HG02571 (cell line): ENCODE results near the gene PPP1R13L.
"Not testable (repeated sequence)": the region's sequence is repeated elsewhere in the genome, so short reads cannot be mapped to it uniquely, and the experiment has no call there.

Experiments used
- ATAC-seq: cut with Tn5 transposase; IDR thresholded peaks from one replicate; pipeline ENCODE4 v1.9.1; 2021; ENCODE audit warnings: mild to moderate bottlenecking, moderate library complexity; ENCODE audit not compliant: unreplicated experiment

Gene PPP1R13L

DNA sequence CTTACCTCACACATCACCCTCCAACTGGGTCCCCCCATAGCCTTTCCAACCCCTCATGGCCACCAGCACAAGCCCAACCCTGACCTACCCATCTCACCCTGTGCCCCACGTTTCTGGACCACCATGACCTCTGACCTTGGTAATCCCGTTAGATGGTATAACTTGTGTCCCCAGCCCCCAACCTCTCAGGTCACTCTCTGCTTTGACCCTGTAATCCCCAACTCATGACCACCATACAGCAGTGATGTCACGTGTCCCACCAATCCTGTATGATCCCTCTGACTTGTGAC is 55.8 kb downstream of the PPP1R13L start:
- ATAC-seq, result no peak

DNA sequence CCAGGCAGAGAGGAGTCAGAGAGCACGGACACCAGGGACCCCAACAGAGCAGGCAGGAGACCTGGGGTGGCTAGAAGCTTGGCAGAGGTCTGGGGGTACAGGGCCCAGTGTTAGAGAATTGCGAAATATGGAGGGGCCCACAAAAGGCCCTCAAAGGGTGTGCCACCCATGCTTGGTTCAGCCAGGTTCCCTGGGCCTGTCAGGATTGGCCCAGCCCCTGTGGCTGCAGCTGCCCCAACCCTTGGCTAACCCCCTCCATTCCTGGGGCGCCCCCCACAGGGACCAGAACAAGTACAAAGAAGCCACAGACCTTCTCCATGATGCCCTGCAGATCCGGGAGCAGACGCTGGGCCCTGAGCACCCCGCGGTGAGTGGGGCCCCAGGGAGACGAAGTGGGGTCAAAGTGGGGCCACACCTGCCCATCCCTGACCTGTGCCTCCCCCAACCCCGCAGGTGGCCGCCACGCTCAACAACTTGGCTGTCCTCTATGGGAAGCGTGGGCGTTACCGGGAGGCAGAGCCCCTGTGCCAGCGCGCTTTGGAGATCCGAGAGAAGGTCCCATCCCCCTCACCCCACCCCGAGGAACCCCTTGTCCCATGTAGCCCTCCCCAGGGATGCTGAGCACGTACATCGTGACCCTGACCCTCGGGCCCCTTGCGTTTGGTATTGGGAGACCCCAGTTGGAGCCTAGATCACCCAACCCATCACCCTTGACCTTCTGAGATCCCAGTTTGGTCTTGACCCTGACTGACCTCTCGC is 56.3 kb downstream of the PPP1R13L start:
- no peak for ATAC-seq

DNA sequence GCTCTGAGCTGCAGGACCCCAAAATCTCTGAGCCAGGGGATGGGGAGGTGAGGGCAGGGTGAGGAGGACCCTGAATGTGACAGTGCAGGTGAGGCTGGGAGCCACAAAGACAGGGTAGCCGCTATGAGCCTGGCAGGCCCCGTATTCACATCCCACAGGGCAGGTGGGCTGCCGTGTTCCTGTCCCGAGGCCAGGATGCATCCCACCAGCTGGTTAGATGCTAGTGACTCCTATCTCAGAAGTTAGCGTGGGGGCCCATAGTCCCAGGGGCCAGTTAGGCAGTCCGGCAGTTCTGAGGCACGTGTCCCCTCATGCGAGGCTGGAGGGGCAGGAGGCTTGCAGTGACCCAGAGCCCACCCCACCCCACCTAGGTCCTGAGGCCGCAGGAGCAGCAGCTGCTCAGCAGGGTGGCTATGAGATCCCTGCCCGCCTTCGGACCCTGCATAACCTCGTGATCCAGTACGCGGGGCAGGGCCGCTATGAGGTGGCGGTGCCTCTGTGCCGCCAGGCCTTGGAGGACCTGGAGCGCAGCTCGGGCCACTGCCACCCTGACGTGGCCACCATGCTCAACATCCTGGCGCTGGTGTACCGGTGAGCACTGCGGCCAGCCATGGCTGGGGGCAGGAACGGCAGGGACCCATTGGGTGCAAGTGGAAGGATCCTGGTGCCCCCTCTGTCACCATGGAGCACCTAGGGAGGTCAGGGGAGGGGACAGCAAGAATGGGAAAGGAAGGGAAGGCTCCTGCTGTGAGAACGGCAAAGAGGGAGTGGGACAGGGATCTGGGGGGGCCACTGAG is 57.1 kb downstream of the PPP1R13L start:
- ATAC-seq, result no peak

DNA sequence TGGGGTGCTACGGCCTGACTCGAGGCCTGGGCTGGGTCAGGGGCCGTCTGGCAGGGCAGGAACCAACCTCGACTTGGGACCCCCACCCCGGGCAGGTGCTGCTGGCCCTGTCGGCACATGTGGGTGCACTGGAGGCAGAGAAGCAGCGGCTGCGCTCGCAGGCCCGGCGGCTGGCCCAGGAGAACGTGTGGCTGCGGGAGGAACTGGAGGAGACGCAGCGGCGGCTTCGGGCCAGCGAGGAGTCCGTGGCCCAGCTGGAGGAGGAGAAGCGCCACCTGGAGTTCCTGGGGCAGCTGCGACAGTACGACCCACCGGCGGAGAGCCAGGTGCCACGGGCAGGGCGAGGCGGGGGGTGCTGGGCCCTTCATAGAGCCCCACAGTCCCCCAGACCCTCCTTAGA is 58.4 kb downstream of the PPP1R13L start:
- ATAC-seq, result no peak

DNA sequence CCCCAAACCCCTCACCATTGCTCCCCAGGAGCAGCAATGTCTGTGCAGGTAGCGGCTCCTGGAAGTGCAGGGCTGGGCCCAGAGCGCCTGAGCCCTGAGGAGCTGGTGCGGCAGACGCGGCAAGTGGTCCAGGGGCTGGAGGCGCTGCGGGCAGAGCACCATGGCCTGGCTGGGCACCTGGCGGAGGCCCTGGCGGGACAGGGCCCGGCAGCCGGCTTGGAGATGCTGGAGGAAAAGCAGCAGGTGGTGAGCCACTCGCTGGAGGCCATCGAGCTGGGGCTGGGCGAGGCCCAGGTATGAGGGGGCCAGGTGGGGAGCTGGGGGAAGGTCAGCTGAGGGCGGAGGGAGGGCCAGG is 59.4 kb downstream of the PPP1R13L start:
- ATAC-seq, result no peak

DNA sequence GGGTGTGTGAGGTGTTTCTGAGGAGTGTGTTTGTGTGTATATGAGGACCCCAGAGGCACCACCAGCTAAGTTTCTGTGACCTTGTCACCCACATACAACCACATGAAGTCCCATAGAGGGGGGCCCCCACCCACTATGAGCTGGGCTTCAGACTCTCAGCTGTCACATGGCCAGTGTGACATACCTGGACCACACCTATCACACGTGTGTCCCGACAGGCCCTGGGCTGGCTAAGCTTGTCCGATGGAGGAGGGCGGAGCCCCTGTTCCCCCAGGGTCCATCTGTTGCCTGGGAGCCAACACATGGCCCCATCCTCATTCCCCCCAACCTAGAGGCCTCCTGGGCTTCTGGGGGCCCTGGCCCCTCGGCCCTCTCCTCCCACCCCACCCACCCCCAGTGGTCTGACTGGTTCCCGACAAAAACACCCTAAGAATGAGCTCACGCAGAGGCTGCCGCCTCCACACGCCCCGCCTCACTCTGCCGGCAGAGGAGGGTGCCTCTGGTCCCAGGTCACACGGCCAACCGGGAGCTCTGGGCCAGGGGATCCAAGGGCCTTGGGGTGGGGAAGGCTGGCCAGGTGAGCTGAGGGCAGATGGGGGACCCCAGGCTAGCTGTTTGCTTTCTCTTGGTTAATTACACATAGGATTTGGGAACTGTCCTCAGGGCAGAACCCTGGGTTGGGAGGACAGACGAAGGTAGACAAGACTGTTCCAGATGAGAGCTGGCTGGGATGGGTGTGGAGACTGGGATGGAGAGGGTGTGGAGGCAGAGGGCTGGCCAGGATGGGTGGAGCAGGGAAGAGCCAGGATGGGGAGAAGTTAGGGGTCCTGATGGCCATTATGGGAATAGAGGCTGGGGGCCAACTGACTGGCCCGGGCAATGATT is 60.0 kb downstream of the PPP1R13L start:
- ATAC-seq, result no peak

DNA sequence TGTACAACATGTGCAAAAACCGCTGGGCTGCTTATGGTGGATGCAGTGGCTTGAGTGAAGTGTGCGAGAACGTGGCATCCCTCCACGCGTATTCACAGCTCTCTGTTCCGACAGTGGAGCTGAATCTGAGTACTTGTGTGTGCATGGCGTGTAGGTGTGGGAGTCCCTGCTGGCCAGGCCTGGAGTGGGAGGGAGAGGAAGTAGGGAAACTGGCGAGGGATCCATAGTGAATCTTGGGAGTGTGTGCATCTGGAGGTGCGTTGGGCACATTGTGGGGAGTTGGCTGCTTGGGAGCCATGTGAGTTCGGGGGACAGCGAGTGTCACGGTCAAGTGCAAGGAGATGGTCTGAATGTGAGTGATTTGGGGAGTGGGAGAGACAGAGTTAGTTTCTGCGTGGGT is 62.0 kb downstream of the PPP1R13L start:
- ATAC-seq, result no peak

DNA sequence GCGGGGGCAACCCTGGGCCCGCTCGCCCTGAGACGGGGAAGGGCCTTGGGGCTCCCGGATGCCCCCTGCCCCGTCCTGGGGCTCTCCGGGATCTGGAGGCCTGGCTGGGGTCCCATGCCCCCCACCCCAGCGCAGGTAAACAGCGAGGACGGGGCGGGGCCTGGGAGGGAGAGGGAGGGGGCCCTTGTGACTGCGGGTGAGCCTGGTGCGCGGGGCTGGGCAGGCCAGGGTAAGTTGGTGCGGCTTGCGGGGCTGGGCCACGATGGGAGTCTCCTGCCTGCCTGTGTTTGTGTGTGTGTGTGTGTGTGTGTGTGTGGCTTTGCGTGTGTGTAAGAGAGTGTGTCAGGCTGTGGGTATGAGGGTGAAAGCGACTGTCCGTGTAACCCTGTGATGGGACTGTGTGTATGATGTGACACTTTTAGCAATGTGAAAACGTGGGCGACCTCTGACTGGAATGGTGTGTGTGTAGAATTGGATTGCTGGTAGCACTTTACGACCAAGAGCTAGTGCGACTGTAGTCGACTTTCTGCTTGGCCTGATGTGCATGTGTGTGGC is 63.9 kb downstream of the PPP1R13L start:
- no peak for ATAC-seq

DNA sequence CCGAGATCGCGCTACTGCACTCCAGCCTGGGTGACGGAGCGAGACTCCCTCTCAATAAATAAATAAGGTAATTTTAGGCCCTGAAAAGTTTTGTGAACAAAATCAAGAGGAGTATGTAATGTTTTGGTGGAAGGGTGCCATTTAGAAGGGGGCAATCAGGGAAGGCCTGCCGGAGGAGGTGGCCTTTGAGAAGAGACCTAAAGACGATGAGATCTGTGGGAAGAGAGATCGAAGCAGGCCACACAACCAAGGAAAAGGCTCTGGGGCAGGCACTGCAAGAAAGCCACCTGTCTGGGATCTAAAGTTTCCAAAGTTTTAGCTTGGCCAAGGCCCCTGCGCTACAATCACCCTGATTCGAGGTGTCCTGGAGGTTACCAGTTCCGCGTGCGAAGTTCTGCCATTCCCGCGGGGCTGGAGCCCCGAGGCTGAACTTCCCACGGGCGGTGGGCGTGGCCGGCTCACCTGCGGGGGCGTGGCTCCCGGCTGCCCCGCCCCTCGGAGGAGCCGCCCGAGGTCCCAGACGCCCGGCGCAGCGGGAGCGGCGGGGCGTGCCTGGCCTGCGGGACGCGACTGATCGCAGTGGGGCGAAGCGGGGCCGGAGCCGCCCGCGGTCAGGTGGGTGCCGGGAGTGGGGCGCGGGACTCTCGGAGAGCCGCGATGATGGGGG is 64.5 kb downstream of the PPP1R13L start, which contains the start of gene KLC3:
Gene KLC3 (plus strand): TSS at position 519 of the 667 bp plus-strand sequence. CDS start 4,792 bp downstream, outside the sequence.
- no peak for ATAC-seq

DNA sequence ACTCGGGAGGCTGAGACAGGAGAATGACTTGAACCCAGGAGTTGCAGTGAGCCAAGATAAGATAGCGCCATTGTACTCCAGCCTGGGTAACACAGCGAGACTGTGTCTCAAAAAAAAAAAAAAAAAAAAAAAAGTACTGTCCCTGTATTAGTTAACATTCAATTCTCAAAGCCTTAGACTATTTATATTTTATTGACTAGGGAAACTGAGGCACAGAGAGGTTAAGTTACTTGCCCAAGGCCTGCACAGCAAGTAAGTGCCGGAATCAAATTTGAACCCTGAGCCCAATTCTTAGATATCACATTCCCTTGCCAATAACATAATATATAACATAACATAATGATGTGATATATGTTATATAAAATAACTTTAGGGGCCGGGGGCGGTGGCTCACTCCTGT is 65.2 kb downstream of the PPP1R13L start:
- no peak for ATAC-seq

DNA sequence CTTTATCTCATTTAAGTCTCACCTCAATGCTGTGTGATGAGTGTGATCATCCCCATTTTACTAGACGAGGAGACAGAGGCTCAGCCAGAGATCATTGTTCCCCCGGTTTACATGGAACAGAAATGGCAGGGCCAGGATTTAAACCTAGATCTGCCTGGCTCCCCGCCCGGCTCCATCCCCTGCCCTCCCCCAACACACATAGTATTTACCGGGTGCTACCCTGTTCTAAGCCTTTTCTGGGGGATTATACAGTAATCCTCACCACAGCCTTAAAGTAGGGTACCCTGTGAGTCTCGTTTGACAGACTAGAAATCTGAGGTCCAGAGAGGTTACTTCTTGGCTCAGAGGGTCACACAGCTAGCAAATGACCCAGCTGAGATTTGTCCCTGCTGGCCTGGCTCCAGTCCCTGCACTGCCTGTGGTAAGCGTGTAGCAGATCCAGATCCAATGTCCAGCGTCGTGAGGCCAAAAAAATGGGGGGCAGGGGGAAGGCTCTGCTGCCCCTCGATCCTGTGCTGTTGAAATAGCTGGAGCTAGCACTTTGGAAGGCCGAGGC is 68.1 kb downstream of the PPP1R13L start:
- no peak for ATAC-seq

DNA sequence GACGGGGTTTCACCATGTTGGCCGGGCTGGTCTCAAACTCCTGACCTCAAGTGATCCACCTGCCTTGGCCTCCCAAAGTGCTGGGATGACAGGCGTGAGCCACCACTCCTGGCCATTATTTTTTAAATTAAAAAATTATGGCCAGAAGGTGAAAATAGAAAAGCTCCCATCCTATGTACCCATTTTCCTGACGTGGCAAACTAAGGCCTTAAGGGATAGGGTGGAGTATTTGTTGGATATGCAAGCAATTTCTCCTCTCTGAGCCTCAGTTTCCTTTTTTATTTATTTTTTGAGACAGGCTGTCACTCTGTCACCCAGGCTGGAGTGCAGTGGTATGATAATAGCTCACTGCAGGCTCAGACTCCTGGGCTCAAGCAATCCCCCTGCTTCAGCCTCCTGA is 70.0 kb downstream of the PPP1R13L start:
- ATAC-seq, result not testable (repeated sequence)

DNA sequence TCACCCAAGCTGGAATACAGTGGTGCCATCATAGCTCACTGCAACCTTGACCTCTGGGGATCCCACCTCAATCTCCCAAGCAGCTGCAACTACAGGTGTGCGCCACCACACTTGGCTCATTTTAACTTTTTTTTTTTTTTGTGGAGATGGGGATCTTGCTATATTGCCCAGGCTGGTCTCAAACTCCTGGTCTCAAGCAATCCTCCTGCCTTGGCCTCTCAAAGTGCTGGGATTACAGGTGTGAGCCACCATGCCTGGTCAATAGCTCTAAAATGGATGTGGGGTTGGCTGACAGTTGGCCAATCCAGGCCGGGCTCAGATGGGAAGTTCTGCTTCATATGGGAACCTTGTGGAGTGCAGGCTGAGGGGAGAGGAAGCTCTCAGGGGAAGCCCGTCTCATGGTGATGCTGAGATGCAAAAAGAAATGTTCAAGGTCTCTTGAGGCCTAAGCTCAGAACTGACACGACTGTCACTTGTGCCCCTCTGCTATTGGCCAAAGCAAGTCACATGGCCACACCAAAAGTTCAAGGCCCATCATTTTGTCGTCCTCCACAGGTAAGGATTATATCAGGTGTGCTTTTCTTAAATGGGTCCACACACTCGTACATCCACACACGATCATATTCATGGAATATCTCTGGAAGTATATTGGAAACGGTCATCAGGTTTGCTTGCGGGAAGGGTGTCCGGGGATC is 71.1 kb downstream of the PPP1R13L start:
- ATAC-seq, result no peak

DNA sequence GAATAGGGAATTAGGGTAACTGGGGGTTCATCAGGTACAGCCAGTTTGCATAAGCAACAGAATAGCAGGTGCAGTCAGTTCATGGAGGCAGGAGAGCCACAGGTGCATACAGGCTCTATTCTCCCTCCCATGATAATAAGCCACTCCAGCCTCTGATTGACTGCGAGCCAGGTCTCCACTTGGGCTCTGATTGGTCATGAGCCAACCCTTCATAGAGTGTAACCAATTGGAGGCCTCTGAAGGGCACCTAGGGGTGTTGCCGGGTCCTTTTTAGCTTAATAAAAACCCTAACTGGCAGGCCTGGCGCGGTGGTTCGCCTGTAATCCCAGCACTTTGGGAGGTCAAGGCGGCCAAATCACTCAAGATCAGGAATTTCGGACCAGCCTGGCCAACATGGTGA is 73.5 kb downstream of the PPP1R13L start:
- no peak for ATAC-seq
